AG04450 (cell line): ENCODE measurements around the gene EML3. TPM values are rescaled to one million over a fixed set of nuclear protein-coding genes. Genes with fewer than 3 reads are reported as not detected.

Experiments used
- CTCF ChIA-PET: fragments of 300-600, 350-600 bp; formaldehyde crosslinking; extraction: SDS; loops from one replicate; lab custom pipeline; 2022; ENCODE audit warnings: antibody characterized with exemption, inconsistent platforms; lab: Charles Lee
- POLR2A ChIA-PET: fragments of 350-600 bp; formaldehyde crosslinking; extraction: SDS; loops from one replicate; lab custom pipeline; 2021; ENCODE audit warnings: antibody characterized with exemption, inconsistent platforms; lab: Yijun Ruan, JAX
- DNase-seq: peaks from one replicate; pipeline ENCODE4 v3.0.0-alpha.2; 2011; ENCODE audit warnings: low read depth, low spot score
- H3K27ac ChIP-seq: one replicate; pipeline ENCODE4 v1.5.1; 2012; ENCODE audit warnings: low read depth, low read length, control low read depth
- H3K27me3 ChIP-seq: one replicate; pipeline ENCODE4 v1.6.0; 2012; ENCODE audit warnings: low read length; ENCODE audit not compliant: control insufficient read depth, insufficient read depth
- H3K4me3 ChIP-seq: 2 replicates; pipeline ENCODE4 v1.5.1; 2011; ENCODE audit warnings: mild to moderate bottlenecking, low read depth, low read length, control low read depth
- H3K9me3 ChIP-seq: 2 replicates; pipeline ENCODE4 v1.5.1; 2012; ENCODE audit warnings: low read length; ENCODE audit not compliant: control insufficient read depth, insufficient read depth
- CTCF ChIP-seq: IDR thresholded peaks from 2 replicates; pipeline ENCODE4 v1.5.1; 2011; ENCODE audit warnings: low read depth, low read length, control low read depth, inconsistent platforms
- polyA plus RNA-seq: library from polyadenylated mRNA; depleted of rRNA; stranded (reverse); fragments of >200 nt; gene quantifications from 2 replicates; pipeline ENCODE4 v1.2.3, GENCODE V29; 2011

Gene EML3
- polyA plus RNA-seq, 1 experiment = 18.6 TPM

GRCh38 chr11:62578541-62578940, 34.0 kb downstream of the EML3 start:
- no peak for DNase-seq
- TF ChIP-seq CTCF = no peak
- Histone ChIP-seq H3K4me3 (no peak overlapping the region), H3K27me3 (no peaks in the 10 kb centered on the region), H3K9me3 (no peaks in the 10 kb centered on the region; the same call in 1 of the 2 replicates), H3K27ac (no peak overlapping the region)
- ChIA-PET POLR2A (interaction anchor here (1.3 kb wide), 1 partner anchor 13 kb away, joined by 7 read pairs; the partner anchor contains the start of gene TUT1), CTCF (interaction anchor here (1.5 kb wide), 1 partner anchor 102 kb away, joined by 3 read pairs; no protein-coding TSS in a partner anchor)

GRCh38 chr11:62577046-62577714, 35.4 kb downstream of the EML3 start:
- POLR2A ChIA-PET = no interaction called here
- Histone ChIP-seq H3K9me3 (no peaks in the 10 kb centered on the region; the same call in 1 of the 2 replicates), H3K4me3 (no peak overlapping the region), H3K27ac (no peak overlapping the region), H3K27me3 (no peaks in the 10 kb centered on the region)
- TF ChIP-seq CTCF = no peak
- DNase-seq = no peak
- CTCF ChIA-PET = interaction anchor here (1.5 kb wide), 2 partner anchors 104 to 153 kb away, joined by 3 to 4 read pairs; no protein-coding TSS in a partner anchor

GRCh38 chr11:62575837-62576236, 36.7 kb downstream of the EML3 start:
- TF ChIP-seq CTCF = no peak
- peak overlapping the region; percentile 73 for H3K4me3 ChIP-seq
- no peaks in the 10 kb centered on the region; the same call in 1 of the 2 replicates for H3K9me3 ChIP-seq
- POLR2A ChIA-PET = interaction anchor here (3.7 kb wide), 1 partner anchor 16 kb away, joined by 67 read pairs; the partner anchor contains the start of gene TUT1
- CTCF ChIA-PET = no interaction called here
- DNase-seq = no peak
- H3K27me3 ChIP-seq = no peaks in the 10 kb centered on the region
- H3K27ac ChIP-seq = peak overlapping the region; percentile 39

GRCh38 chr11:62575156-62575555, 37.4 kb downstream of the EML3 start:
- no peak for DNase-seq
- no peaks in the 10 kb centered on the region; the same call in 1 of the 2 replicates for H3K9me3 ChIP-seq
- no peaks in the 10 kb centered on the region for H3K27me3 ChIP-seq
- CTCF ChIA-PET = interaction anchor here (0.6 to 2.7 kb wide), 6 partner anchors 14 to 181 kb away, joined by 3 to 14 read pairs (median 9); no protein-coding TSS in a partner anchor
- H3K4me3 ChIP-seq = peak overlapping the region; percentile 73
- peak overlapping the region; percentile 98 for H3K27ac ChIP-seq
- TF ChIP-seq CTCF = no peak
- POLR2A ChIA-PET = interaction anchor here (0.7 to 3.7 kb wide), 7 partner anchors 15 to 266 kb away, joined by 3 to 67 read pairs (median 24); partner anchors contain the start of genes C11orf98, CSKMT, LBHD1 and TUT1
